Fibroblast of skin of left quadriceps (primary cell): Measurements from ENCODE around the gene HBEGF.
A peak's percentile ranks its signal among the peaks of the same experiment; 100 is the strongest.
"Not testable (repeated sequence)": the region's sequence is repeated elsewhere in the genome, so short reads cannot be mapped to it uniquely, and the experiment has no call there.

Source experiments
- DNase-seq, 2 experiments: peaks; one replicate each; pipeline ENCODE4 v3.0.0-alpha.2; 2013; ENCODE audit warnings: low read depth in 2 of 2

HBEGF gene

GRCh38 chr5:140360681-140361479 is 14.5 kb upstream of the HBEGF start:
- DNase-seq: no peak

GRCh38 chr5:140360101-140360500 is 13.7 kb upstream of the HBEGF start, which contains the start of gene SLC4A9:
TSS of gene SLC4A9 (plus strand) at chr5:140360194. CDS start at chr5:140360237, 43 bp downstream.
- DNase-seq: no peak

GRCh38 chr5:140358738-140359310 is 12.4 kb upstream of the HBEGF start:
- no peak for DNase-seq

GRCh38 chr5:140357726-140358093 is 11.3 kb upstream of the HBEGF start:
- DNase-seq: peak; percentile 63 to 67

- DNase-seq: no peak
Observed at GRCh38 chr5:140356853-140357725, 10.7 kb upstream of the HBEGF start.

- no peak for DNase-seq
Observed at GRCh38 chr5:140355546-140355945, 9.1 kb upstream of the HBEGF start.

- peak in 1 of 2 experiments; percentile 42 for DNase-seq
Observed at GRCh38 chr5:140351609-140352334, 5.4 kb upstream of the HBEGF start.

- no peak for DNase-seq
Observed at GRCh38 chr5:140349244-140349643, 2.8 kb upstream of the HBEGF start.

- no peak for DNase-seq
Observed at GRCh38 chr5:140348104-140348503, 1.7 kb upstream of the HBEGF start.

- no peak for DNase-seq
Observed at GRCh38 chr5:140347360-140347759, 957 bp upstream of the HBEGF start.

GRCh38 chr5:140345919-140346347 is 470 bp downstream of the HBEGF start:
- DNase-seq: no peak

- DNase-seq: no peak
Observed at GRCh38 chr5:140344683-140345423, 1.6 kb downstream of the HBEGF start.

- not testable (repeated sequence) for DNase-seq
Observed at GRCh38 chr5:140343849-140344248, 2.6 kb downstream of the HBEGF start.

- DNase-seq: no peak
Observed at GRCh38 chr5:140342896-140343295, 3.5 kb downstream of the HBEGF start.

- DNase-seq: no peak
Observed at GRCh38 chr5:140342287-140342686, 4.1 kb downstream of the HBEGF start.

- DNase-seq: no peak
Observed at GRCh38 chr5:140341591-140341990, 4.8 kb downstream of the HBEGF start.

GRCh38 chr5:140340605-140341121 is 5.7 kb downstream of the HBEGF start:
- no peak for DNase-seq

GRCh38 chr5:140339636-140340035 is 6.8 kb downstream of the HBEGF start:
- DNase-seq: no peak

GRCh38 chr5:140338908-140339307 is 7.5 kb downstream of the HBEGF start:
- no peak for DNase-seq

- DNase-seq: no peak
Observed at GRCh38 chr5:140338336-140338735, 8.1 kb downstream of the HBEGF start.

GRCh38 chr5:140337880-140338279 is 8.5 kb downstream of the HBEGF start:
- DNase-seq: no peak
